Neural progenitor cell (in vitro differentiated cells): ENCODE results near the gene CPNE8. TPM values are rescaled to one million over a fixed set of nuclear protein-coding genes. Genes with fewer than 3 reads are reported as not detected.

ENCODE experiments used
- DNase-seq: peaks from one replicate; pipeline ENCODE4 v3.0.0-alpha.2; 2016; ENCODE audit warnings: low spot score
- H2AFZ ChIP-seq: fragments of 200-600 bp; sonication (generic); replicated peaks from 2 replicates; pipeline ENCODE4 v1.6.1; 2016; ENCODE audit warnings: antibody characterized with exemption
- H3F3A ChIP-seq: fragments of 200-600 bp; sonication (generic); 2 replicates; pipeline ENCODE4 v1.6.1; 2016; ENCODE audit warnings: antibody characterized with exemption, low read depth
- H3K27ac ChIP-seq: fragments of 200-600 bp; sonication (generic); 2 replicates; pipeline ENCODE4 v1.5.1; 2016; ENCODE audit warnings: mild to moderate bottlenecking
- H3K27me3 ChIP-seq: fragments of 200-600 bp; sonication (generic); 2 replicates; pipeline ENCODE4 v1.6.1; 2016; ENCODE audit warnings: mild to moderate bottlenecking, moderate library complexity
- H3K36me3 ChIP-seq: fragments of 200-600 bp; sonication (generic); 2 replicates; pipeline ENCODE4 v1.5.1; 2016
- H3K4me1 ChIP-seq: fragments of 200-600 bp; sonication (generic); 2 replicates; pipeline ENCODE4 v1.6.1; 2016; ENCODE audit warnings: mixed run types
- H3K4me2 ChIP-seq: fragments of 200-600 bp; sonication (generic); 2 replicates; pipeline ENCODE4 v1.6.1; 2016
- H3K4me3 ChIP-seq: fragments of 200-600 bp; sonication (generic); 2 replicates; pipeline ENCODE4 v1.5.1; 2016
- H3K79me2 ChIP-seq: fragments of 200-600 bp; sonication (generic); 2 replicates; pipeline ENCODE4 v1.6.1; 2016; ENCODE audit warnings: low read depth
- H3K9ac ChIP-seq: fragments of 200-600 bp; sonication (generic); 2 replicates; pipeline ENCODE4 v1.6.1; 2016
- H3K9me3 ChIP-seq: fragments of 200-600 bp; sonication (generic); 2 replicates; pipeline ENCODE4 v1.5.1; 2016; ENCODE audit warnings: low read depth
- H4K20me1 ChIP-seq: fragments of 200-600 bp; sonication (generic); 2 replicates; pipeline ENCODE4 v1.6.1; 2016; ENCODE audit warnings: low read depth
- H3K27ac Mint-ChIP-seq: 3 replicates; pipeline ENCODE4 v1.8.0; 2021; ENCODE audit warnings: mixed read lengths
- H3K27me3 Mint-ChIP-seq: 2 replicates; pipeline ENCODE4 v1.8.0; 2022; ENCODE audit warnings: low read depth, mild to moderate bottlenecking, inconsistent platforms, moderate library complexity, mixed read lengths; ENCODE audit not compliant: insufficient read depth
- H3K36me3 Mint-ChIP-seq: 3 replicates; pipeline ENCODE4 v1.8.0; 2021; ENCODE audit warnings: mixed read lengths
- H3K4me1 Mint-ChIP-seq: 3 replicates; pipeline ENCODE4 v1.8.0; 2021; ENCODE audit warnings: mixed read lengths
- H3K4me3 Mint-ChIP-seq: 3 replicates; pipeline ENCODE4 v1.8.0; 2021; ENCODE audit warnings: mild to moderate bottlenecking, moderate library complexity, mixed read lengths
- H3K9me3 Mint-ChIP-seq: 3 replicates; pipeline ENCODE4 v1.8.0; 2020; ENCODE audit warnings: mixed read lengths
- EZH2 ChIP-seq: fragments of 200-600 bp; sonication (generic); IDR thresholded peaks from 2 replicates; pipeline ENCODE4 v1.6.1; 2017; ENCODE audit warnings: antibody characterized with exemption, mild to moderate bottlenecking, moderate library complexity
- EZH2phosphoT487 ChIP-seq: fragments of 200-600 bp; sonication (generic); IDR thresholded peaks from 2 replicates; pipeline ENCODE4 v1.6.1; 2017; ENCODE audit warnings: antibody characterized with exemption
- total RNA-seq: library from RNA; depleted of rRNA; stranded (reverse); fragments of >200 nt; gene quantifications from 2 replicates; pipeline ENCODE4 v1.2.3, GENCODE V29; 2015; ENCODE audit warnings: low replicate concordance
- TF ChIP-seq, protein P1 (sequence below): fragments of 200-600 bp; sonication (generic); IDR thresholded peaks from 2 replicates; pipeline ENCODE4 v1.5.1; 2017; ENCODE audit warnings: antibody characterized with exemption, mild to moderate bottlenecking

CPNE8 gene
- total RNA-seq, 1 donor from 2014 or later, result 19.5 TPM

DNA sequence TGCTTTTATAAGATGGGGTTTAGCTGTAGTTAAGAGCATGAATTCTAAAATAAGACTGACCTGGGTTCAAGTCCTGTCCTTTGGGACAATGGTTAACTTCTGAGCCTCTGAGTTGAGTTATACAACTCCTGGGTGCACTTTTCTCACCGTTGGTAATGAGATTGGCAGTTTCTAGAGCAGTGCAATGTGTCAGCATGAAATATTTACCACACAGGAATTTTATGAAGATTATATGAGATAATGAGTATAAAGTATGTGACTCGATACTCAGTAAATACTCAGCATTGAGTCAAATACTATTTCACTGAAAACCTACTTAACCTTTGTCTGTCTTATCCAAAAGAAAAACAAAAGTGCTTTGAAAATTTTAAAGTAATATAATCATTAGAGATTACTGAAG, 214.2 kb downstream of the CPNE8 start:
- Histone ChIP-seq H3K9me3 (no peaks in the 10 kb centered on the region), H2AFZ (no peak overlapping the region), H3K4me3 (no peak overlapping the region), H3K27me3 (no peaks in the 10 kb centered on the region), H3K9ac (no peak overlapping the region), H3K27ac (no peak overlapping the region), H3K4me1 (no peaks in the 10 kb centered on the region), H3F3A (no peaks in the 10 kb centered on the region), H3K4me2 (no peak overlapping the region), H4K20me1 (no peaks in the 10 kb centered on the region), H3K36me3 (no peaks in the 10 kb centered on the region), H3K79me2 (no peaks in the 10 kb centered on the region)
- no peaks in the 10 kb centered on the region for H3K36me3 Mint-ChIP-seq
- H3K4me3 Mint-ChIP-seq, result no peak overlapping the region
- no peak overlapping the region for H3K27ac Mint-ChIP-seq
- peaks cover 2% of the 10 kb centered on the region for H3K27me3 Mint-ChIP-seq
- no peaks in the 10 kb centered on the region for H3K4me1 Mint-ChIP-seq
- TF ChIP-seq EZH2 (no peak), EZH2phosphoT487 (no peak)
- TF ChIP-seq, protein P1, sequence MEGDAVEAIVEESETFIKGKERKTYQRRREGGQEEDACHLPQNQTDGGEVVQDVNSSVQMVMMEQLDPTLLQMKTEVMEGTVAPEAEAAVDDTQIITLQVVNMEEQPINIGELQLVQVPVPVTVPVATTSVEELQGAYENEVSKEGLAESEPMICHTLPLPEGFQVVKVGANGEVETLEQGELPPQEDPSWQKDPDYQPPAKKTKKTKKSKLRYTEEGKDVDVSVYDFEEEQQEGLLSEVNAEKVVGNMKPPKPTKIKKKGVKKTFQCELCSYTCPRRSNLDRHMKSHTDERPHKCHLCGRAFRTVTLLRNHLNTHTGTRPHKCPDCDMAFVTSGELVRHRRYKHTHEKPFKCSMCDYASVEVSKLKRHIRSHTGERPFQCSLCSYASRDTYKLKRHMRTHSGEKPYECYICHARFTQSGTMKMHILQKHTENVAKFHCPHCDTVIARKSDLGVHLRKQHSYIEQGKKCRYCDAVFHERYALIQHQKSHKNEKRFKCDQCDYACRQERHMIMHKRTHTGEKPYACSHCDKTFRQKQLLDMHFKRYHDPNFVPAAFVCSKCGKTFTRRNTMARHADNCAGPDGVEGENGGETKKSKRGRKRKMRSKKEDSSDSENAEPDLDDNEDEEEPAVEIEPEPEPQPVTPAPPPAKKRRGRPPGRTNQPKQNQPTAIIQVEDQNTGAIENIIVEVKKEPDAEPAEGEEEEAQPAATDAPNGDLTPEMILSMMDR, result no peak
- no peaks in the 10 kb centered on the region for H3K9me3 Mint-ChIP-seq
- DNase-seq, result no peak

GRCh38 chr12:38690646-38691045, 214.7 kb downstream of the CPNE8 start:
- no peaks in the 10 kb centered on the region for H3K27me3 ChIP-seq
- H3K9ac ChIP-seq, result no peak overlapping the region
- no peaks in the 10 kb centered on the region for H3F3A ChIP-seq
- H3K4me2 ChIP-seq, result no peak overlapping the region
- no peaks in the 10 kb centered on the region for H4K20me1 ChIP-seq
- Mint-ChIP-seq H3K4me1 (no peaks in the 10 kb centered on the region), H3K4me3 (no peak overlapping the region), H3K27ac (no peak overlapping the region), H3K36me3 (no peaks in the 10 kb centered on the region), H3K27me3 (peaks cover 1% of the 10 kb centered on the region), H3K9me3 (no peaks in the 10 kb centered on the region)
- no peaks in the 10 kb centered on the region for H3K9me3 ChIP-seq
- no peak for DNase-seq
- H3K4me3 ChIP-seq, result no peak overlapping the region
- no peak for TF ChIP-seq EZH2phosphoT487
- TF ChIP-seq, protein P1, result no peak
- TF ChIP-seq EZH2, result no peak
- no peak overlapping the region for H2AFZ ChIP-seq
- no peaks in the 10 kb centered on the region for H3K36me3 ChIP-seq
- H3K27ac ChIP-seq, result no peak overlapping the region
- H3K79me2 ChIP-seq, result no peaks in the 10 kb centered on the region
- no peaks in the 10 kb centered on the region for H3K4me1 ChIP-seq

DNA sequence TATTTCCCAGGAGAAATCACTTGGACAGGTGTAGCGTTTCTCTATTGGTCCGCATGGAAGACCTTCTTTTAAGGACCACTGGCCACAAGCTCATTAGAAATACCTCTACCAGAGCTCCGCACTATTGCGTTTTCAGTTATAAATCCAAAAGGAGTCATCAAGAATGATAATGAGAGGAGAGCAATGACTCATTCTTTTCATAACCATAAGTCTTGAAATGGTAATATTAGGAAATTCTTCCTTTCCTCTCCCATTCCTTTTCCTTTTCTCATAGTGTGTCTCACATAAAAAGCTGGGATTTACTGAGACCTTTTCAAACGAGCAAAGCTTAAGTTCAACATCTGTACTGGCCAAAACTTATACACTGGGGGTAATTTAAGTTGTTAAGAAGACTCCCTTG, 215.7 kb downstream of the CPNE8 start:
- Histone ChIP-seq H3K9ac (no peak overlapping the region), H3K36me3 (no peaks in the 10 kb centered on the region), H3K4me3 (no peak overlapping the region), H3K9me3 (no peaks in the 10 kb centered on the region), H3K79me2 (no peaks in the 10 kb centered on the region), H3K27me3 (no peaks in the 10 kb centered on the region), H3F3A (no peaks in the 10 kb centered on the region), H3K27ac (no peak overlapping the region), H3K4me2 (no peak overlapping the region), H3K4me1 (no peaks in the 10 kb centered on the region), H4K20me1 (no peaks in the 10 kb centered on the region), H2AFZ (no peak overlapping the region)
- Mint-ChIP-seq H3K4me1 (no peaks in the 10 kb centered on the region), H3K27ac (no peak overlapping the region), H3K27me3 (no peaks in the 10 kb centered on the region), H3K9me3 (no peaks in the 10 kb centered on the region), H3K36me3 (peaks cover 3% of the 10 kb centered on the region), H3K4me3 (no peak overlapping the region)
- no peak for DNase-seq
- TF ChIP-seq EZH2phosphoT487, result no peak

GRCh38 chr12:38689195-38689594, 216.2 kb downstream of the CPNE8 start:
- Histone ChIP-seq H3K4me2 (no peak overlapping the region), H3K27ac (no peak overlapping the region), H3F3A (no peaks in the 10 kb centered on the region), H3K36me3 (no peaks in the 10 kb centered on the region), H3K27me3 (no peaks in the 10 kb centered on the region), H3K9me3 (no peaks in the 10 kb centered on the region), H2AFZ (no peak overlapping the region), H3K9ac (no peak overlapping the region), H3K4me1 (no peaks in the 10 kb centered on the region), H3K4me3 (no peak overlapping the region), H4K20me1 (no peaks in the 10 kb centered on the region), H3K79me2 (no peaks in the 10 kb centered on the region)
- no peak for DNase-seq
- Mint-ChIP-seq H3K27me3 (no peaks in the 10 kb centered on the region), H3K9me3 (no peaks in the 10 kb centered on the region), H3K4me3 (no peak overlapping the region), H3K27ac (no peak overlapping the region), H3K4me1 (no peaks in the 10 kb centered on the region), H3K36me3 (peaks cover 3% of the 10 kb centered on the region)
- TF ChIP-seq EZH2 (no peak), EZH2phosphoT487 (no peak)
- TF ChIP-seq, protein P1, result no peak
